HCT116 (cell line): ENCODE results near the gene PRKN. TPM values are rescaled to one million over a fixed set of nuclear protein-coding genes. Genes with fewer than 3 reads are reported as not detected.

ENCODE experiments used
- ATAC-seq: fragments of 200-7000 bp; cut with Tn5 transposase; 2 replicates; pipeline ENCODE4 v1.9.1; 2020; ENCODE audit warnings: mild to moderate bottlenecking, moderate library complexity
- BruUV-seq: library from RNA; stranded (reverse); fragments of 400-500 nt; replicated peaks from 2 replicates; lab custom pipeline; 2021; lab: Mats Ljungman, UMichigan
- CTCF ChIA-PET: fragments of 300-600 bp; sonication (Branson Sonifier 250); formaldehyde crosslinking; loops from one replicate; lab custom pipeline; 2021; ENCODE audit warnings: antibody characterized with exemption; lab: Charles Lee
- POLR2A ChIA-PET: fragments of 300-600, 350-600 bp; sonication (Branson Sonifier 250); formaldehyde crosslinking; loops from one replicate; lab custom pipeline; 2021; ENCODE audit warnings: antibody characterized with exemption; lab: Charles Lee
- RAD21 ChIA-PET, 2 experiments: fragments of 300-600 bp; sonication (Branson Sonifier 250); formaldehyde crosslinking; loops; one replicate each; lab custom pipeline; 2023; ENCODE audit warnings: low total read pairs in 2 of 2; ENCODE audit not compliant: uncharacterized antibody in 2 of 2, unreplicated experiment in 2 of 2, low non-redundant PET in 1 of 2; lab: Charles Lee
- DNase-seq: peaks from one replicate; pipeline ENCODE4 v3.0.0-alpha.2; 2010; ENCODE audit warnings: low read depth, low spot score
- H2AFZ ChIP-seq: fragments of 200-600 bp; shearing (Covaris generic), sonication (generic); 2 replicates; pipeline ENCODE4 v1.6.1; 2017; ENCODE audit warnings: low read depth, mixed run types, mixed read lengths, antibody characterized with exemption, low read length; ENCODE audit not compliant: poor library complexity, severe bottlenecking
- H3K27ac ChIP-seq: 2 replicates; pipeline ENCODE4 v1.5.1; 2012; ENCODE audit warnings: low read depth, low read length
- H3K27me3 ChIP-seq: fragments of 200-600 bp; sonication (generic); 2 replicates; pipeline ENCODE4 v1.6.1; 2016; ENCODE audit warnings: mixed run types, low read length, mixed read lengths; ENCODE audit not compliant: insufficient read depth
- H3K36me3 ChIP-seq, 2 experiments: fragments of 200-500 bp in 1 of 2; fragments of 200-600 bp in 1 of 2; sonication (Bioruptor generic) in 1 of 2; sonication (generic) in 1 of 2; 2 replicates each; pipeline versions ENCODE4 v1.5.1 to v1.6.1; 2014 to 2016; ENCODE audit warnings: low read length in 2 of 2, inconsistent platforms in 1 of 2, mixed read lengths in 1 of 2, mixed run types in 1 of 2; ENCODE audit not compliant: insufficient read depth in 2 of 2, control insufficient read depth in 1 of 2
- H3K4me1 ChIP-seq, 2 experiments: fragments of 200-600 bp in 1 of 2; sonication (generic) in 1 of 2; 2 replicates each; pipeline versions ENCODE4 v1.5.1 to v1.6.1; 2012 to 2017; ENCODE audit warnings: low read length in 2 of 2, inconsistent platforms in 1 of 2, mild to moderate bottlenecking in 1 of 2, mixed read lengths in 1 of 2, mixed run types in 1 of 2, moderate library complexity in 1 of 2; ENCODE audit not compliant: insufficient read depth in 2 of 2, control insufficient read depth in 1 of 2
- H3K4me2 ChIP-seq: fragments of 200-600 bp; sonication (generic); 2 replicates; pipeline ENCODE4 v1.6.1; 2017; ENCODE audit warnings: mixed run types, low read length, mixed read lengths
- H3K4me3 ChIP-seq, 2 experiments: fragments of 200-600 bp in 1 of 2; sonication (generic) in 1 of 2; replicated peaks in 1 of 2; 2 replicates each; pipeline ENCODE4 v1.5.1; 2011 to 2016; ENCODE audit warnings: low read length in 2 of 2, control low read depth in 1 of 2, low read depth in 1 of 2, mild to moderate bottlenecking in 1 of 2, mixed read lengths in 1 of 2, mixed run types in 1 of 2
- H3K79me2 ChIP-seq: fragments of 200-600 bp; sonication (generic); 2 replicates; pipeline ENCODE4 v1.6.1; 2017; ENCODE audit warnings: mild to moderate bottlenecking, mixed run types, low read length, moderate library complexity, mixed read lengths; ENCODE audit not compliant: insufficient read depth
- H3K9ac ChIP-seq: fragments of 200-600 bp; sonication (generic); 2 replicates; pipeline ENCODE4 v1.6.1; 2016; ENCODE audit warnings: low read length, mixed read lengths
- H3K9me2 ChIP-seq: fragments of 200-600 bp; sonication (generic), shearing (Covaris generic); 2 replicates; pipeline ENCODE4 v1.6.1; 2017; ENCODE audit warnings: mixed run types, mild to moderate bottlenecking, moderate library complexity; ENCODE audit not compliant: insufficient read depth
- H3K9me3 ChIP-seq, 2 experiments: fragments of 200-500 bp in 1 of 2; fragments of 200-600 bp in 1 of 2; sonication (Bioruptor generic) in 1 of 2; sonication (generic) in 1 of 2; 2 replicates each; pipeline ENCODE4 v1.6.1; 2014 to 2017; ENCODE audit warnings: low read length in 2 of 2, mixed read lengths in 2 of 2, inconsistent platforms in 1 of 2, low read depth in 1 of 2, mild to moderate bottlenecking in 1 of 2, mixed run types in 1 of 2, moderate library complexity in 1 of 2; ENCODE audit not compliant: control insufficient read depth in 1 of 2, insufficient read depth in 1 of 2
- H4K20me1 ChIP-seq: fragments of 200-600 bp; sonication (generic), shearing (Covaris generic); 2 replicates; pipeline ENCODE4 v1.6.1; 2017; ENCODE audit warnings: mixed run types, mild to moderate bottlenecking, moderate library complexity; ENCODE audit not compliant: insufficient read depth
- CBX3 ChIP-seq: IDR thresholded peaks from 2 replicates; pipeline ENCODE4 v1.6.1; 2012; ENCODE audit warnings: low read depth
- CEBPB ChIP-seq: IDR thresholded peaks from 2 replicates; pipeline ENCODE4 v1.6.1; 2012; ENCODE audit warnings: low read depth
- EZH2 ChIP-seq: fragments of 200-600 bp; sonication (generic); IDR thresholded peaks from 2 replicates; pipeline ENCODE4 v1.6.1; 2017; ENCODE audit warnings: antibody characterized with exemption, mixed run types
- EZH2phosphoT487 ChIP-seq: fragments of 200-600 bp; IDR thresholded peaks from 2 replicates; pipeline ENCODE4 v1.6.1; 2018; ENCODE audit warnings: antibody characterized with exemption, borderline replicate concordance
- FOSL1 ChIP-seq: IDR thresholded peaks from 2 replicates; pipeline ENCODE4 v1.6.1; 2012; ENCODE audit warnings: low read depth
- POLR2A ChIP-seq: IDR thresholded peaks from 2 replicates; pipeline ENCODE4 v1.7.0; 2011; ENCODE audit warnings: borderline replicate concordance; ENCODE audit not compliant: insufficient read depth, insufficient read length; ENCODE audit errors: extremely low read depth
- REST ChIP-seq: IDR thresholded peaks from 2 replicates; pipeline ENCODE4 v1.6.1; 2012; ENCODE audit warnings: low read depth
- SIN3A ChIP-seq: IDR thresholded peaks from 2 replicates; pipeline ENCODE4 v1.6.1; 2012; ENCODE audit warnings: low read depth
- SP1 ChIP-seq: IDR thresholded peaks from 2 replicates; pipeline ENCODE4 v1.6.1; 2012; ENCODE audit warnings: low read depth
- SRF ChIP-seq: IDR thresholded peaks from 2 replicates; pipeline ENCODE4 v1.6.1; 2012; ENCODE audit warnings: low read depth
- ZNF274 ChIP-seq: fragments of 200-500 bp; sonication (Bioruptor generic); IDR thresholded peaks from 2 replicates; pipeline ENCODE4 v1.6.1; 2014; ENCODE audit warnings: mild to moderate bottlenecking, low read depth, low read length, inconsistent platforms
- intact Hi-C: fragments of 100-400 bp; cut with micrococcal nuclease; formaldehyde crosslinking; loops from 2 replicates; pipeline ENCODE4 v1.10.0; 2022
- total RNA-seq: library from RNA; stranded (reverse); gene quantifications from one replicate; pipeline ENCODE4 v1.2.1, GENCODE V29; 2021; ENCODE audit not compliant: unreplicated experiment
- TF ChIP-seq, protein P1 (sequence below): IDR thresholded peaks from 2 replicates; pipeline ENCODE4 v1.6.1; 2012
- TF ChIP-seq, protein P2 (sequence below): IDR thresholded peaks from 2 replicates; pipeline ENCODE4 v1.6.1; 2011; ENCODE audit warnings: mild to moderate bottlenecking, low read length, moderate library complexity; ENCODE audit not compliant: insufficient replicate concordance; ENCODE audit errors: extremely low read depth
- TF ChIP-seq, protein P3 (sequence below): IDR thresholded peaks from 2 replicates; pipeline ENCODE4 v1.6.1; 2012

Gene PRKN
- total RNA-seq, 1 experiment from 2014 or later: 2.6 TPM

DNA sequence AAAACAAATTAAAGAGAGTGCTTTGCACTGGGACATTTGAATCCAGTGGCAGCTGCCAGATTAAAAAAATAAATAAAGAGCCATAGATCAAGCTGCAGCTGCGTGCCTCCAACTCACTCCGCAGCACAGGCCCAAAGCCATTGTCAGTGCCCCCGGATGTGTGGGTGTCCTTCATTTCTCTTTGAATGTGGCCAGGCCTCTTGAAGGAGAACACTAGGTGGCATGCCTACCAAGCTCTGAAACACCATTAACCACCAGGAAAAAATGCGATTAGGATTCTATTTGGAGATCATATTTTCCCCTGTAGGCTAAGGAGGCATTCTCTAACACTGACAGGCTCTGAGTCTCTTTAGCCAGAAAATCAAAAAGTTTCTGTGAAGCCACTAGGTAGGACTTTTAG is 549.8 kb downstream of the PRKN start:
- intact Hi-C loops: no loop called here
- no peak overlapping the region for H3K27ac ChIP-seq
- DNase-seq: no peak

GRCh38 chr6:162173466-162173865 is 554.1 kb downstream of the PRKN start:
- DNase-seq: no peak
- no peaks in the 10 kb centered on the region for H3K79me2 ChIP-seq
- H3K9ac ChIP-seq: no peak overlapping the region
- no peaks in the 10 kb centered on the region for H3K9me3 ChIP-seq
- intact Hi-C loops: no loop called here
- POLR2A ChIA-PET: no interaction called here
- TF ChIP-seq SIN3A: no peak
- TF ChIP-seq CEBPB: no peak
- no peak for TF ChIP-seq POLR2A
- TF ChIP-seq, protein P1, sequence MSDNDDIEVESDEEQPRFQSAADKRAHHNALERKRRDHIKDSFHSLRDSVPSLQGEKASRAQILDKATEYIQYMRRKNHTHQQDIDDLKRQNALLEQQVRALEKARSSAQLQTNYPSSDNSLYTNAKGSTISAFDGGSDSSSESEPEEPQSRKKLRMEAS: no peak
- no peak for TF ChIP-seq EZH2phosphoT487
- no peak for TF ChIP-seq EZH2
- no peak for TF ChIP-seq ZNF274
- TF ChIP-seq, protein P2, sequence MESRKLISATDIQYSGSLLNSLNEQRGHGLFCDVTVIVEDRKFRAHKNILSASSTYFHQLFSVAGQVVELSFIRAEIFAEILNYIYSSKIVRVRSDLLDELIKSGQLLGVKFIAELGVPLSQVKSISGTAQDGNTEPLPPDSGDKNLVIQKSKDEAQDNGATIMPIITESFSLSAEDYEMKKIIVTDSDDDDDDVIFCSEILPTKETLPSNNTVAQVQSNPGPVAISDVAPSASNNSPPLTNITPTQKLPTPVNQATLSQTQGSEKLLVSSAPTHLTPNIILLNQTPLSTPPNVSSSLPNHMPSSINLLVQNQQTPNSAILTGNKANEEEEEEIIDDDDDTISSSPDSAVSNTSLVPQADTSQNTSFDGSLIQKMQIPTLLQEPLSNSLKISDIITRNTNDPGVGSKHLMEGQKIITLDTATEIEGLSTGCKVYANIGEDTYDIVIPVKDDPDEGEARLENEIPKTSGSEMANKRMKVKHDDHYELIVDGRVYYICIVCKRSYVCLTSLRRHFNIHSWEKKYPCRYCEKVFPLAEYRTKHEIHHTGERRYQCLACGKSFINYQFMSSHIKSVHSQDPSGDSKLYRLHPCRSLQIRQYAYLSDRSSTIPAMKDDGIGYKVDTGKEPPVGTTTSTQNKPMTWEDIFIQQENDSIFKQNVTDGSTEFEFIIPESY: no peak
- no peak for TF ChIP-seq SP1
- TF ChIP-seq SRF: no peak
- no peak for TF ChIP-seq REST
- TF ChIP-seq, protein P3, sequence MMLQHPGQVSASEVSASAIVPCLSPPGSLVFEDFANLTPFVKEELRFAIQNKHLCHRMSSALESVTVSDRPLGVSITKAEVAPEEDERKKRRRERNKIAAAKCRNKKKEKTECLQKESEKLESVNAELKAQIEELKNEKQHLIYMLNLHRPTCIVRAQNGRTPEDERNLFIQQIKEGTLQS: no peak
- no peak for TF ChIP-seq FOSL1
- no peak for TF ChIP-seq CBX3
- TF ChIP-seq, all 23 proteins: peak for 0
- RAD21 ChIA-PET: no interaction called here
- Histone ChIP-seq H3K36me3 (no peaks in the 10 kb centered on the region), H3K4me2 (no peak overlapping the region), H2AFZ (no peak overlapping the region), H3K4me1 (no peaks in the 10 kb centered on the region), H4K20me1 (no peaks in the 10 kb centered on the region), H3K27ac (no peak overlapping the region), H3K27me3 (no peaks in the 10 kb centered on the region), H3K4me3 (no peak overlapping the region), H3K9me2 (no peaks in the 10 kb centered on the region)
- BruUV-seq: no TSS peak
- CTCF ChIA-PET: no interaction called here
- no peak for ATAC-seq

More for the DNA sequence above, 549.8 kb downstream of the PRKN start:
- H3K4me3 ChIP-seq: no peak overlapping the region
- no peaks in the 10 kb centered on the region for H3K79me2 ChIP-seq
- H3K9ac ChIP-seq: no peak overlapping the region
- H4K20me1 ChIP-seq: no peaks in the 10 kb centered on the region
- POLR2A ChIA-PET: no interaction called here
- no peak overlapping the region for H2AFZ ChIP-seq
- no peaks in the 10 kb centered on the region for H3K36me3 ChIP-seq
- no peaks in the 10 kb centered on the region for H3K4me1 ChIP-seq
- H3K27me3 ChIP-seq: no peaks in the 10 kb centered on the region
- ATAC-seq: peak; percentile 54; the same call in 1 of the 2 replicates
- no peak for TF ChIP-seq CBX3
- TF ChIP-seq, all 23 proteins: peak for 0
- ChIA-PET CTCF (no interaction called here), RAD21 (no interaction called here)
- Histone ChIP-seq H3K9me2 (no peaks in the 10 kb centered on the region), H3K4me2 (no peak overlapping the region), H3K9me3 (no peaks in the 10 kb centered on the region)
- BruUV-seq: no TSS peak
